PC-9 (cell line): ENCODE results near the gene OPN4. TPM values are rescaled to one million over a fixed set of nuclear protein-coding genes. Genes with fewer than 3 reads are reported as not detected.
A peak's percentile ranks its signal among the peaks of the same experiment; 100 is the strongest.

Experiments used
- BruUV-seq: library from RNA; stranded (reverse); fragments of 400-500 nt; replicated peaks from 2 replicates; lab custom pipeline; 2021; lab: Mats Ljungman, UMichigan
- CTCF ChIA-PET: fragments of 300-600 bp; sonication (Branson Sonifier 250); formaldehyde crosslinking; loops from one replicate; lab custom pipeline; 2022; ENCODE audit warnings: antibody characterized with exemption; lab: Charles Lee
- POLR2A ChIA-PET: fragments of 300-600 bp; sonication (Branson Sonifier 250); formaldehyde crosslinking; loops from one replicate; lab custom pipeline; 2022; ENCODE audit warnings: antibody characterized with exemption; ENCODE audit not compliant: unreplicated experiment; lab: Charles Lee
- DNase-seq, 2 experiments: peaks; one replicate each; pipeline versions ENCODE4 v3.0.0 to v3.0.0-alpha.2; 2015 to 2022; ENCODE audit warnings: mixed read lengths in 1 of 2
- H2AFZ ChIP-seq: fragments of 200-600 bp; sonication (generic); 2 replicates; pipeline ENCODE4 v1.8.1; 2017; ENCODE audit warnings: antibody characterized with exemption
- H3F3A ChIP-seq: fragments of 200-600 bp; sonication (generic); 2 replicates; pipeline ENCODE4 v1.8.1; 2017; ENCODE audit warnings: antibody characterized with exemption, mild to moderate bottlenecking, low read depth; ENCODE audit not compliant: insufficient read depth
- H3K27ac ChIP-seq: fragments of 200-600 bp; sonication (generic); 2 replicates; pipeline ENCODE4 v1.6.1; 2016; ENCODE audit warnings: mixed run types
- H3K27me3 ChIP-seq: fragments of 200-600 bp; sonication (generic); 2 replicates; pipeline ENCODE4 v1.6.1; 2016; ENCODE audit warnings: low read depth, mixed run types; ENCODE audit not compliant: insufficient read depth
- H3K36me3 ChIP-seq: fragments of 200-600 bp; sonication (generic); 2 replicates; pipeline ENCODE4 v1.6.1; 2016; ENCODE audit warnings: low read depth, mixed run types
- H3K4me1 ChIP-seq: fragments of 200-600 bp; sonication (generic); replicated peaks from 2 replicates; pipeline ENCODE4 v1.6.1; 2016; ENCODE audit warnings: mixed run types; ENCODE audit not compliant: insufficient read depth
- H3K4me2 ChIP-seq: fragments of 200-600 bp; sonication (generic); 2 replicates; pipeline ENCODE4 v1.6.1; 2017; ENCODE audit warnings: mixed run types
- H3K4me3 ChIP-seq: fragments of 200-600 bp; sonication (generic); 2 replicates; pipeline ENCODE4 v1.6.1; 2016; ENCODE audit warnings: mixed run types
- H3K79me2 ChIP-seq: fragments of 200-600 bp; sonication (generic); 2 replicates; pipeline ENCODE4 v1.6.1; 2017; ENCODE audit warnings: low read depth, mixed run types
- H3K9me2 ChIP-seq: fragments of 200-600 bp; sonication (generic); 2 replicates; pipeline ENCODE4 v1.8.1; 2017; ENCODE audit warnings: mild to moderate bottlenecking; ENCODE audit not compliant: insufficient read depth
- H3K9me3 ChIP-seq: fragments of 200-600 bp; sonication (generic); 2 replicates; pipeline ENCODE4 v1.8.1; 2016; ENCODE audit warnings: low read depth; ENCODE audit not compliant: insufficient read depth
- H4K20me1 ChIP-seq: fragments of 200-600 bp; sonication (generic); 2 replicates; pipeline ENCODE4 v1.8.1; 2017; ENCODE audit not compliant: insufficient read depth
- EZH2 ChIP-seq: fragments of 200-600 bp; sonication (generic); IDR thresholded peaks from 2 replicates; pipeline ENCODE4 v1.8.0; 2017; ENCODE audit warnings: antibody characterized with exemption, low read depth
- intact Hi-C: fragments of 100-400 bp; cut with micrococcal nuclease; formaldehyde crosslinking; loops from one replicate; pipeline ENCODE4 v1.10.0; 2022; ENCODE audit not compliant: unreplicated experiment
- total RNA-seq: library from RNA; stranded (reverse); gene quantifications from 2 replicates; pipeline ENCODE4 v1.2.3, GENCODE V29; 2021
- TF ChIP-seq, protein P1 (sequence below): fragments of 200-600 bp; sonication (generic); conservative IDR thresholded peaks from 2 replicates; pipeline ENCODE4 v1.6.1; 2017; ENCODE audit warnings: mixed run types, antibody characterized with exemption, mild to moderate bottlenecking, moderate library complexity

The OPN4 gene
- total RNA-seq, 1 experiment from 2014 or later = 0.15 TPM

DNA sequence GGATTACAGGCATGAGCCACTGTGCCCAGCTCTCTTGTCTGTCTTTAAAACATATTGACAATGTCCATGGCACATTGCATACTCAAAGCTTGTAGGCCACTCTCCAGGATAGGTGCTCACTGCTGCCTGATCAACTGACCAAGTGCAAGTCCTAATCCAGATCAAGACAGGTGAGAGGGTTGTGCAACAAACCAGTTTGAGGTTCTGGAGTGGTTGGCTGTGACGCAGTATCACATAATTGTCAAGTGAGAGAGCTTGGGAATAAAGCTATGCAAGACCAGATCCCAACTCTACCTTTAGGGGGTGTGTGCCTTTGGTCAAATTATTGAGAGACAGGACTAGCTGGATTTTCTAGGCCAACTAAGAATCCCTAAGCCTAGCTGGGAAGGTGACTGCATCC lies 43.0 kb upstream of the OPN4 start:
- H3K9me2 ChIP-seq = no peaks in the 10 kb centered on the region
- CTCF ChIA-PET = interaction anchor here (1.0 kb wide), 1 partner anchor 19 kb away, joined by 5 read pairs; no protein-coding TSS in a partner anchor
- no TSS peak for BruUV-seq

DNA sequence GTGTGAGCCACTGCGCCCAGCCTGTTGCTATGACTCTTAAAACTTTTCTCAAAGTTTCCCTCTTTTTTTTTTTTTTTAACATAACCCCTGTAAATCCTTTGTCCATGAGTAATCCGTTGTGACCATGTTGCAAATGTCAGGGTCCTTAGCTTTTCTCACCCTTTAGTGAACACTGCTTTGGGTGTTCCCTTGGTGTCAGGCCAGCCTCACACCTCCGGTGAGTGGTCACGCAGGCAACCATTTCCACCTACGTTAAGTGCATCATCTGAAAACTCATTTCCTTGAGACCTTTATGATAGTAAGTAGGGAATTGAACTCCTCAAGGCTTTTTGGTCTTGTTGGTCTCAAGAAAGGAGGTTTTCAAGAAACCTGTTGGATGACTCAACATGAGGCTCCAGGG lies 41.3 kb upstream of the OPN4 start:
- no peaks in the 10 kb centered on the region for H3K9me3 ChIP-seq
- H3K4me2 ChIP-seq = no peak overlapping the region
- H3K9me2 ChIP-seq = no peaks in the 10 kb centered on the region
- intact Hi-C loops = no loop called here
- CTCF ChIA-PET = no interaction called here
- DNase-seq = no peak
- POLR2A ChIA-PET = no interaction called here
- no peaks in the 10 kb centered on the region for H3K4me1 ChIP-seq
- no peaks in the 10 kb centered on the region; the same call in 1 of the 2 replicates for H3F3A ChIP-seq
- TF ChIP-seq, protein P1, sequence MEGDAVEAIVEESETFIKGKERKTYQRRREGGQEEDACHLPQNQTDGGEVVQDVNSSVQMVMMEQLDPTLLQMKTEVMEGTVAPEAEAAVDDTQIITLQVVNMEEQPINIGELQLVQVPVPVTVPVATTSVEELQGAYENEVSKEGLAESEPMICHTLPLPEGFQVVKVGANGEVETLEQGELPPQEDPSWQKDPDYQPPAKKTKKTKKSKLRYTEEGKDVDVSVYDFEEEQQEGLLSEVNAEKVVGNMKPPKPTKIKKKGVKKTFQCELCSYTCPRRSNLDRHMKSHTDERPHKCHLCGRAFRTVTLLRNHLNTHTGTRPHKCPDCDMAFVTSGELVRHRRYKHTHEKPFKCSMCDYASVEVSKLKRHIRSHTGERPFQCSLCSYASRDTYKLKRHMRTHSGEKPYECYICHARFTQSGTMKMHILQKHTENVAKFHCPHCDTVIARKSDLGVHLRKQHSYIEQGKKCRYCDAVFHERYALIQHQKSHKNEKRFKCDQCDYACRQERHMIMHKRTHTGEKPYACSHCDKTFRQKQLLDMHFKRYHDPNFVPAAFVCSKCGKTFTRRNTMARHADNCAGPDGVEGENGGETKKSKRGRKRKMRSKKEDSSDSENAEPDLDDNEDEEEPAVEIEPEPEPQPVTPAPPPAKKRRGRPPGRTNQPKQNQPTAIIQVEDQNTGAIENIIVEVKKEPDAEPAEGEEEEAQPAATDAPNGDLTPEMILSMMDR = no peak
- no peak for TF ChIP-seq EZH2
- H3K36me3 ChIP-seq = no peaks in the 10 kb centered on the region
- no TSS peak for BruUV-seq
- no peak overlapping the region for H3K27ac ChIP-seq
- H3K4me3 ChIP-seq = no peak overlapping the region
- no peaks in the 10 kb centered on the region for H3K79me2 ChIP-seq
- H3K27me3 ChIP-seq = no peaks in the 10 kb centered on the region
- no peaks in the 10 kb centered on the region for H4K20me1 ChIP-seq
- no peak overlapping the region for H2AFZ ChIP-seq

More for the DNA sequence above, 43.0 kb upstream of the OPN4 start:
- H2AFZ ChIP-seq = no peak overlapping the region
- no peaks in the 10 kb centered on the region for H3K9me3 ChIP-seq
- H3K79me2 ChIP-seq = no peaks in the 10 kb centered on the region
- H3K4me1 ChIP-seq = no peaks in the 10 kb centered on the region
- no peak overlapping the region for H3K4me3 ChIP-seq
- no peak overlapping the region for H3K27ac ChIP-seq
- TF ChIP-seq, protein P1 = no peak
- TF ChIP-seq EZH2 = no peak
- no peaks in the 10 kb centered on the region; the same call in 1 of the 2 replicates for H3F3A ChIP-seq
- DNase-seq = peak in 1 of 2 experiments; percentile 77
- H3K27me3 ChIP-seq = no peaks in the 10 kb centered on the region
- POLR2A ChIA-PET = no interaction called here
- intact Hi-C loops = no loop called here
- no peaks in the 10 kb centered on the region for H3K36me3 ChIP-seq
- H3K4me2 ChIP-seq = no peak overlapping the region
- H4K20me1 ChIP-seq = no peaks in the 10 kb centered on the region

DNA sequence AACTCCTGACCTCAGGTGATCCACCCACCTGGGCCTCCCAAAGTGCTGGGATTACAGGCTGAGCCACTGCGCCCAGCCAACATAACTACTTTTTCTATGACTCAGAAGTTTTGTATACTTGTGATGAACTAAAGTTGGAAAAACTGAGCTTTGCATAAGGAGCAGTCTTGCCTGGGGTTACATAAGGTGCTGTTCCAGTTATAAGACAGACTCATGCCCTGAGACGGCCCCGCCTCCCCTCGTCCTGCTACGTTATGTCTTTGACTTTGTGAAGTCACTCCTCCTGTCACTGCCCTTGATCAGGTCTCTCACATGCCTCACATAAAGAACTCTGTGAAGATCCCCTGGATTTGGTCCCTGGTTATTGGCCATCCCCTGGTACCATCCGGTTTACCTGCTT lies 40.4 kb upstream of the OPN4 start:
- Histone ChIP-seq H3F3A (no peaks in the 10 kb centered on the region; the same call in 1 of the 2 replicates), H3K27me3 (no peaks in the 10 kb centered on the region), H3K79me2 (no peaks in the 10 kb centered on the region), H3K4me2 (no peak overlapping the region), H3K9me3 (no peaks in the 10 kb centered on the region), H4K20me1 (no peaks in the 10 kb centered on the region), H3K9me2 (no peaks in the 10 kb centered on the region), H3K4me1 (no peaks in the 10 kb centered on the region), H2AFZ (no peak overlapping the region), H3K27ac (no peak overlapping the region), H3K36me3 (no peaks in the 10 kb centered on the region), H3K4me3 (no peak overlapping the region)
- intact Hi-C loops = no loop called here
- ChIA-PET CTCF (no interaction called here), POLR2A (no interaction called here)
- no TSS peak for BruUV-seq
- TF ChIP-seq, protein P1 = no peak
- no peak for TF ChIP-seq EZH2
- peak in 1 of 2 experiments; percentile 52 for DNase-seq
